ENCODE results near the gene WFS1. TPM values are rescaled to one million over a fixed set of nuclear protein-coding genes. Genes with fewer than 3 reads are reported as not detected.

WFS1 gene
- total RNA-seq, 2 experiments from 2014 or later: 1.3 to 1.7 TPM

DNA sequence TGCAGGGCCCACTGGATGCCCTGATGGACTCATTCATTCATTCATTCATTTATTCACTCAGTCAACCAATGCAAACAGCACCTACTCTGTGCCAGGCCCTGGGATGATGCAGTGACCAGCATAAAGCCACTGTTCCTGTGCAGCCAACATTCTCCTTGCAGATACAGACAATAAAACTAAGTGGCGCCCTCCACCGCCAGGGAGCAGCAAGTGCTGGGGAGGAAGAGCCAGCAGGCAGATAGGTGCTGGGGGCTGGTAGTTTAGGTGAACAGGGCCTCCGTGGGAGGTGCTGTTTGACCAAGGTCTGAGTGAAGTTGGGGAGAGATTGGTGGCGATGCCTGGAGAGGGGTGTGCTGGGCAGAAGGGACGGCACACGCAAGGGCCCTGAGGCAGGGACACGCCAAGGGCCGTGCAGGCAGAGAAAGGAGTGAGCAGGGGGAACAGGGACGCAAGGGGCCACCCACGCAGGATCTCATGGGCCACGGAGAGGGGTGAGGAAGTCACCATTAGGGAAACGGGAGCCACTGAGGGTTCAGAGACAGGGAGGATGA, 65.5 kb downstream of the WFS1 start:
- H3K4me3 Mint-ChIP-seq: no peak overlapping the region
- intact Hi-C loops (cut with DNase I, micrococcal nuclease): no loop called here
- peaks cover 7 to 8% of the 10 kb centered on the region in 2 experiments for H3K27me3 ChIP-seq (ENCODE audit: control insufficient read depth in 1 of 2, insufficient read depth in 2 of 2, low read length in 2 of 2)

DNA sequence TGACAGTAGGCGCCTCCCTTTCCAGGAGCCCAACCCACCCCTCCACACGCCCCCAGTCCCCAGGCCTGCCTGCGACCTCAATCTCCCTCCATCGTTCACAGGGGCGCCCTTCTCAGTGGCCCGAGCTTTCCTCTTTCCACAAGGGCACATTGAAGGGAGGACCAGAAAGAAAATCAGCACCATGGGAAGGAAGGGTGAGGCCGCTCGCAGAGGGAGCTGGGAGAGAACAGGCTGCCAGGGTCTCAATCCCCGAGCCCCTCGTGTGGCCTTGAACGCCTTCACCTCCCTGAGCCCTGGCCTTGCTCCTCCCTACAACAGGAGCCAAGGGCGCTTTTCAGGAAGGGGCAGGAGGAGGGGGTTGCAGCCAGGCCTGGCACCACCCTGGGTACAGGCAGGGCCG, 66.5 kb downstream of the WFS1 start:
- H3K4me3 Mint-ChIP-seq: no peak overlapping the region
- H3K9me3 Mint-ChIP-seq: no peaks in the 10 kb centered on the region
- H3K27me3 Mint-ChIP-seq: peaks cover 59% of the 10 kb centered on the region
- H3K27ac ChIP-seq (ENCODE audit: low read depth in 1 of 2, low read length in 2 of 2): no peak overlapping the region
- no peak for DNase-seq
- no peaks in the 10 kb centered on the region for H3K36me3 ChIP-seq (ENCODE audit: insufficient read depth, low read length)
- no peaks in the 10 kb centered on the region for H3K36me3 Mint-ChIP-seq (ENCODE audit: low read depth)
- intact Hi-C loops (cut with DNase I, micrococcal nuclease): no loop called here
- H3K27me3 ChIP-seq (ENCODE audit: control insufficient read depth in 1 of 2, insufficient read depth in 2 of 2, low read length in 2 of 2): peaks cover 8 to 11% of the 10 kb centered on the region in 2 experiments
- H3K4me1 ChIP-seq (ENCODE audit: insufficient read depth, low read length): peaks cover 31% of the 10 kb centered on the region
- H3K4me1 Mint-ChIP-seq (ENCODE audit: low read depth): peaks cover 19% of the 10 kb centered on the region
- H3K9me3 ChIP-seq (ENCODE audit: control insufficient read depth in 1 of 2, insufficient read depth in 1 of 2, low read length in 2 of 2): peaks cover 7 to 27% of the 10 kb centered on the region in 2 experiments
- no peak overlapping the region for H3K4me3 ChIP-seq (ENCODE audit: low read length)
- POLR2A ChIA-PET: interaction anchor here (0.6 kb wide), 1 partner anchor 25 kb away, joined by 4 read pairs; no protein-coding TSS in a partner anchor
- CTCF ChIA-PET: interaction anchor here (1.0 kb wide), 1 partner anchor 9 kb away, joined by 3 read pairs; no protein-coding TSS in a partner anchor
- no peak overlapping the region for H3K27ac Mint-ChIP-seq
- no peak for ATAC-seq (ENCODE audit: poor library complexity)
- TF ChIP-seq, protein P1, sequence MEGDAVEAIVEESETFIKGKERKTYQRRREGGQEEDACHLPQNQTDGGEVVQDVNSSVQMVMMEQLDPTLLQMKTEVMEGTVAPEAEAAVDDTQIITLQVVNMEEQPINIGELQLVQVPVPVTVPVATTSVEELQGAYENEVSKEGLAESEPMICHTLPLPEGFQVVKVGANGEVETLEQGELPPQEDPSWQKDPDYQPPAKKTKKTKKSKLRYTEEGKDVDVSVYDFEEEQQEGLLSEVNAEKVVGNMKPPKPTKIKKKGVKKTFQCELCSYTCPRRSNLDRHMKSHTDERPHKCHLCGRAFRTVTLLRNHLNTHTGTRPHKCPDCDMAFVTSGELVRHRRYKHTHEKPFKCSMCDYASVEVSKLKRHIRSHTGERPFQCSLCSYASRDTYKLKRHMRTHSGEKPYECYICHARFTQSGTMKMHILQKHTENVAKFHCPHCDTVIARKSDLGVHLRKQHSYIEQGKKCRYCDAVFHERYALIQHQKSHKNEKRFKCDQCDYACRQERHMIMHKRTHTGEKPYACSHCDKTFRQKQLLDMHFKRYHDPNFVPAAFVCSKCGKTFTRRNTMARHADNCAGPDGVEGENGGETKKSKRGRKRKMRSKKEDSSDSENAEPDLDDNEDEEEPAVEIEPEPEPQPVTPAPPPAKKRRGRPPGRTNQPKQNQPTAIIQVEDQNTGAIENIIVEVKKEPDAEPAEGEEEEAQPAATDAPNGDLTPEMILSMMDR (IDR thresholded peaks at IDR 0.05): no peak

More for the DNA sequence above, 65.5 kb downstream of the WFS1 start:
- H3K4me3 ChIP-seq (ENCODE audit: low read length): no peak overlapping the region
- peaks cover 57% of the 10 kb centered on the region for H3K27me3 Mint-ChIP-seq
- no peaks in the 10 kb centered on the region for H3K36me3 Mint-ChIP-seq (ENCODE audit: low read depth)
- POLR2A ChIA-PET: no interaction called here
- H3K4me1 ChIP-seq (ENCODE audit: insufficient read depth, low read length): peaks cover 31% of the 10 kb centered on the region
- H3K9me3 ChIP-seq (ENCODE audit: control insufficient read depth in 1 of 2, insufficient read depth in 1 of 2, low read length in 2 of 2): peaks cover 7 to 27% of the 10 kb centered on the region in 2 experiments
- no peaks in the 10 kb centered on the region for H3K9me3 Mint-ChIP-seq
- TF ChIP-seq, protein P1 (IDR thresholded peaks at IDR 0.05): no peak
- ATAC-seq (ENCODE audit: poor library complexity): no peak
- no peak for DNase-seq
- CTCF ChIA-PET: no interaction called here
- peaks cover 19% of the 10 kb centered on the region for H3K4me1 Mint-ChIP-seq (ENCODE audit: low read depth)
- H3K27ac Mint-ChIP-seq: no peak overlapping the region
- H3K27ac ChIP-seq (ENCODE audit: low read depth in 1 of 2, low read length in 2 of 2): no peak overlapping the region
- no peaks in the 10 kb centered on the region for H3K36me3 ChIP-seq (ENCODE audit: insufficient read depth, low read length)

DNA sequence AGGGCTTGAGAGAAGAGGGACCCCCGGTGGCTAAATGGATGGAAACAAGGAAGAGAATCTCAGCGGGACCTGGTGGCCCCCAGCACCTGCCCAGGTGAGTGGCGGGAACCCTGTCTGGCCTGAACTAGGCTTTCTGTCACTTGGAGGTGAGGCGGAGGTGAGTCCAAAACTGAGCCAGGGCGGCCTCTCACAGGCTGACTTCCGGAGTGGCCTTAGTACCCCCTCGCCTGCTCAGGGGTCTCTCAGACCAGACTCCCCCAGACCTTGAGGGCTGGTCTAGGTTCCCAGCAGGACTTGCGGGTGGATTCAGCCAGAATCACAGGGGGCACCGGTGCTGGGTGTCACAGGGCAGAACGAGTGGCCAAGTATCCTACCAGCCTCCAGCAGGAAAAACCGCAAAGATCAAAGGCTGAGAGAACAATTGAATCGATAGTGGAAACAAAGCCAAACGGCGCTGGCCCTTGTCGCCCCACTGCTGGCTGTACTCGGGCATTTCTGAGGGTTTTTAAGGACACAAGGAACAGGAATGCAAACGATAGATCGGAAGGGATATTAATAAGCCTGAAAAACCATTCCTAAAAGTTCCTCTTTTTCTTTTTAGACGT, 67.8 kb downstream of the WFS1 start:
- Mint-ChIP-seq H3K27me3 (peaks cover 55% of the 10 kb centered on the region), H3K4me3 (no peak overlapping the region), H3K4me1 (ENCODE audit: low read depth) (peaks cover 19% of the 10 kb centered on the region), H3K9me3 (no peaks in the 10 kb centered on the region), H3K36me3 (ENCODE audit: low read depth) (no peaks in the 10 kb centered on the region), H3K27ac (no peak overlapping the region)
- CTCF ChIA-PET: no interaction called here
- TF ChIP-seq, protein P1 (IDR thresholded peaks at IDR 0.05): no peak
- no peaks in the 10 kb centered on the region for H3K36me3 ChIP-seq (ENCODE audit: insufficient read depth, low read length)
- peaks cover 24% of the 10 kb centered on the region for H3K4me1 ChIP-seq (ENCODE audit: insufficient read depth, low read length)
- H3K27me3 ChIP-seq (ENCODE audit: control insufficient read depth in 1 of 2, insufficient read depth in 2 of 2, low read length in 2 of 2): peaks cover 8 to 11% of the 10 kb centered on the region in 2 experiments
- DNase-seq (no peak), ATAC-seq (ENCODE audit: poor library complexity) (no peak)
- peak overlapping the region; percentile 19 for H3K4me3 ChIP-seq (ENCODE audit: low read length)
- H3K9me3 ChIP-seq (ENCODE audit: control insufficient read depth in 1 of 2, insufficient read depth in 1 of 2, low read length in 2 of 2): peaks cover 7 to 17% of the 10 kb centered on the region in 2 experiments
- no peak overlapping the region for H3K27ac ChIP-seq (ENCODE audit: low read depth in 1 of 2, low read length in 2 of 2)
- POLR2A ChIA-PET: no interaction called here
- intact Hi-C loops (cut with DNase I, micrococcal nuclease): no loop called here
